ENCODE data around the gene SNRPA1.
A peak's percentile ranks its signal among the peaks of the same experiment; 100 is the strongest.

The SNRPA1 gene

GRCh38 chr15:101318147-101318819 lies 23.2 kb upstream of the SNRPA1 start:
- no peak for DNase-seq

- no peak for DNase-seq
These were observed 22.4 kb upstream of the SNRPA1 start for GRCh38 chr15:101317336-101317872.

- no peak for DNase-seq
These were observed 21.5 kb upstream of the SNRPA1 start for GRCh38 chr15:101316529-101316928.

GRCh38 chr15:101315736-101316135 lies 20.7 kb upstream of the SNRPA1 start:
- DNase-seq: no peak

GRCh38 chr15:101314336-101315125 lies 19.5 kb upstream of the SNRPA1 start:
- no peak for DNase-seq

- DNase-seq: no peak
These were observed 18.2 kb upstream of the SNRPA1 start for GRCh38 chr15:101313041-101313761.

GRCh38 chr15:101310508-101310907 lies 15.5 kb upstream of the SNRPA1 start:
- DNase-seq: no peak

GRCh38 chr15:101310161-101310480 lies 15.1 kb upstream of the SNRPA1 start:
- DNase-seq: no peak

- no peak for DNase-seq
These were observed 14.6 kb upstream of the SNRPA1 start for GRCh38 chr15:101309436-101310160.

- no peak for DNase-seq
These were observed 13.8 kb upstream of the SNRPA1 start for GRCh38 chr15:101308604-101309435.

- no peak for DNase-seq
These were observed 13.0 kb upstream of the SNRPA1 start for GRCh38 chr15:101307897-101308603.

GRCh38 chr15:101307048-101307896 lies 12.2 kb upstream of the SNRPA1 start:
- DNase-seq: no peak

- DNase-seq: no peak
These were observed 11.4 kb upstream of the SNRPA1 start for GRCh38 chr15:101306341-101307047.

- DNase-seq: no peak
These were observed 10.8 kb upstream of the SNRPA1 start for GRCh38 chr15:101305820-101306255.

GRCh38 chr15:101303408-101303807 lies 8.4 kb upstream of the SNRPA1 start:
- no peak for DNase-seq

GRCh38 chr15:101296418-101297405 lies 1.7 kb upstream of the SNRPA1 start:
- DNase-seq: peak; percentile 14

GRCh38 chr15:101295607-101296161 lies 636 bp upstream of the SNRPA1 start:
- DNase-seq: no peak

GRCh38 chr15:101293122-101293521 lies 1.9 kb downstream of the SNRPA1 start:
- peak; percentile 23 for DNase-seq
